Measurements from ENCODE around the gene CCDC28A. TPM values are rescaled to one million over a fixed set of nuclear protein-coding genes. Genes with fewer than 3 reads are reported as not detected.

CCDC28A gene
- total and polyA plus RNA-seq, 4 donors = 15.1 to 30.8 (median 24.5) TPM

DNA sequence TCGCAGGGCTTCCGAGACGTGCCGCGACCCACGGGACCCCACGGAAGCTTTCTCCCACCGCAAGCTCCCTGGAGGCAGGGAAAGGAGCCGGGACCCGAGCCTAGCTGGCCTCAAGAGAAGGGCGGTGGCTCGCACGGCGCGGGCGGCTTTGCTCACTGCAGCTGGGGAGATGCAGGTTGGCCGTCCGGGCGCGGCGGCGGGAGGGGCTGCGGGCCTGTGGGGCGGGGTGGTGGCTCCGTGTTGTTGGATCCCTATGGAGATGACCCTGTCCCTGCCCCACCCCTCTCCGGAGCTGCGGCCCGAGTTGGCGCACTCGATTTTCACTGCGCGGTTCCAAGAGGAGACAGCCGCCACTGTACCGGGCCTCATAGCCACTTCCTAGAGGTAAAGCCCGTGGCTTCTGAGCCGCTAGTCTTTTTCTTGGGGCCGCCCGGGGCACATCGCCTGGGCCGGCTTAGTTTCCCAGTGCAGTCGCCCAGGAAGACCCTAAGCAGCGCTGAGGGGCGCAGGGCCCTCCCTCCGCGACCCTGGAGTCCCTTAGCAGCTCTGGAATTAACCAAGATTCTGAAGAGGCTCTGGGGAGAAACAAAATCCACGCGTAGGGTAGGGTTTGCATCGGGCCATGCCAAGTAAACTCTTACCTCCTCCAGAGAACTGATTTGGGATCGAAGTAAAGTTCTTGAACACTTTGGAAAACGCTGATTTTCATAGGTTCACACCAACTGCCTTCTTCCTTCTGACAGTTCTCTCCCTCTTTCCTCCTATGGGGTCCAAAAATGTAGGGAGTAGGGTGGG, 22.4 kb downstream of the CCDC28A start, which contains the start of gene ECT2L:
Gene ECT2L, plus strand, starts transcription at position 279 of the 795 bp plus-strand sequence. CDS start 17,188 bp downstream, outside the sequence.
- no peak within 1 kb of the TSS for H3K4me3 ChIP-seq
- H3K9ac ChIP-seq (ENCODE audit: insufficient read depth in 1 of 2, low read length in 2 of 2) = peak within 1 kb of the TSS in 1 of 2 donors; percentile 82
- 17 to 22% methylated on average over 50 of the region's 50 CpGs for WGBS, 2 donors
- peak within 1 kb of the TSS in 1 of 2 donors; percentile 24 for H3K27ac ChIP-seq (ENCODE audit: low read depth in 1 of 2, low read length in 1 of 2)
- H3K4me1 ChIP-seq (ENCODE audit: control insufficient read depth in 5 of 5, insufficient read depth in 5 of 5, low read length in 5 of 5) = peaks cover 0 to 31% (median 6%) of the 10 kb centered on the region in 5 donors
- DNase-seq = peak; percentile 84 to 91 (median 86)
- peak; percentile 79 for ATAC-seq (ENCODE audit: insufficient read depth, low FRiP score)
- H3K9me3 ChIP-seq (ENCODE audit: control insufficient read depth in 4 of 4, insufficient read depth in 3 of 4, low read length in 3 of 4) = peaks cover 0 to 2% (median 0%) of the 10 kb centered on the region in 4 donors
- TF ChIP-seq, protein P1, sequence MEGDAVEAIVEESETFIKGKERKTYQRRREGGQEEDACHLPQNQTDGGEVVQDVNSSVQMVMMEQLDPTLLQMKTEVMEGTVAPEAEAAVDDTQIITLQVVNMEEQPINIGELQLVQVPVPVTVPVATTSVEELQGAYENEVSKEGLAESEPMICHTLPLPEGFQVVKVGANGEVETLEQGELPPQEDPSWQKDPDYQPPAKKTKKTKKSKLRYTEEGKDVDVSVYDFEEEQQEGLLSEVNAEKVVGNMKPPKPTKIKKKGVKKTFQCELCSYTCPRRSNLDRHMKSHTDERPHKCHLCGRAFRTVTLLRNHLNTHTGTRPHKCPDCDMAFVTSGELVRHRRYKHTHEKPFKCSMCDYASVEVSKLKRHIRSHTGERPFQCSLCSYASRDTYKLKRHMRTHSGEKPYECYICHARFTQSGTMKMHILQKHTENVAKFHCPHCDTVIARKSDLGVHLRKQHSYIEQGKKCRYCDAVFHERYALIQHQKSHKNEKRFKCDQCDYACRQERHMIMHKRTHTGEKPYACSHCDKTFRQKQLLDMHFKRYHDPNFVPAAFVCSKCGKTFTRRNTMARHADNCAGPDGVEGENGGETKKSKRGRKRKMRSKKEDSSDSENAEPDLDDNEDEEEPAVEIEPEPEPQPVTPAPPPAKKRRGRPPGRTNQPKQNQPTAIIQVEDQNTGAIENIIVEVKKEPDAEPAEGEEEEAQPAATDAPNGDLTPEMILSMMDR (IDR thresholded peaks at IDR 0.05; ENCODE audit: control extremely low read depth, extremely low read depth) = no peak
- H3K36me3 ChIP-seq (ENCODE audit: control insufficient read depth in 4 of 4, insufficient read depth in 4 of 4, low read length in 4 of 4) = peaks cover 3 to 8% (median 4%) of the 10 kb centered on the region in 4 donors
- H3K27me3 ChIP-seq (ENCODE audit: control insufficient read depth in 3 of 3, insufficient read depth in 3 of 3, low read length in 2 of 3) = no peaks in the 10 kb centered on the region

- ATAC-seq (ENCODE audit: insufficient read depth, low FRiP score) (no peak), DNase-seq (peak in 2 of 3 donors; percentile 76 to 77)
- TF ChIP-seq, protein P1 (IDR thresholded peaks at IDR 0.05; ENCODE audit: control extremely low read depth, extremely low read depth) = no peak
- H3K4me1 ChIP-seq (ENCODE audit: control insufficient read depth in 5 of 5, insufficient read depth in 5 of 5, low read length in 5 of 5) = peaks cover 0 to 31% (median 6%) of the 10 kb centered on the region in 5 donors
- H3K9me3 ChIP-seq (ENCODE audit: control insufficient read depth in 4 of 4, insufficient read depth in 3 of 4, low read length in 3 of 4) = peaks cover 0 to 2% (median 0%) of the 10 kb centered on the region in 4 donors
- WGBS, 2 donors = 73 to 95% methylated on average over 2 of the region's 2 CpGs
- H3K27ac ChIP-seq (ENCODE audit: low read depth in 1 of 2, low read length in 1 of 2) = no peak overlapping the region
- no peaks in the 10 kb centered on the region for H3K27me3 ChIP-seq (ENCODE audit: control insufficient read depth in 3 of 3, insufficient read depth in 3 of 3, low read length in 2 of 3)
- H3K4me3 ChIP-seq = no peak overlapping the region
- peaks cover 0 to 5% (median 2%) of the 10 kb centered on the region in 4 donors for H3K36me3 ChIP-seq (ENCODE audit: control insufficient read depth in 4 of 4, insufficient read depth in 4 of 4, low read length in 4 of 4)
- H3K9ac ChIP-seq (ENCODE audit: insufficient read depth in 1 of 2, low read length in 2 of 2) = peak overlapping the region in 1 of 2 donors; percentile 50
Observed at GRCh38 chr6:138796771-138797170, 23.2 kb downstream of the CCDC28A start.

- DNase-seq (no peak), ATAC-seq (ENCODE audit: insufficient read depth, low FRiP score) (no peak)
- 76 to 82% methylated on average over 4 of the region's 4 CpGs for WGBS, 2 donors
Observed at GRCh38 chr6:138797806-138798446, 24.4 kb downstream of the CCDC28A start.

More at GRCh38 chr6:138797806-138798446, 24.4 kb downstream of the CCDC28A start:
- Histone ChIP-seq H3K4me3 (no peak overlapping the region), H3K9me3 (ENCODE audit: control insufficient read depth in 4 of 4, insufficient read depth in 3 of 4, low read length in 3 of 4) (peaks cover 0 to under 1% (median 0%) of the 10 kb centered on the region in 4 donors), H3K4me1 (ENCODE audit: control insufficient read depth in 5 of 5, insufficient read depth in 5 of 5, low read length in 5 of 5) (peaks cover 0 to 33% (median 6%) of the 10 kb centered on the region in 5 donors), H3K27ac (ENCODE audit: low read depth in 1 of 2, low read length in 1 of 2) (no peak overlapping the region), H3K27me3 (ENCODE audit: control insufficient read depth in 3 of 3, insufficient read depth in 3 of 3, low read length in 2 of 3) (no peaks in the 10 kb centered on the region), H3K9ac (ENCODE audit: insufficient read depth in 1 of 2, low read length in 2 of 2) (peak overlapping the region in 1 of 2 donors; percentile 50), H3K36me3 (ENCODE audit: control insufficient read depth in 4 of 4, insufficient read depth in 4 of 4, low read length in 4 of 4) (peaks cover 0 to under 1% (median under 1%) of the 10 kb centered on the region in 4 donors)
- TF ChIP-seq, protein P1 (IDR thresholded peaks at IDR 0.05; ENCODE audit: control extremely low read depth, extremely low read depth) = no peak
